ENCODE measurements around the gene GUSB.

Gene GUSB

GRCh38 chr7:65912237-65912636, 69.8 kb downstream of the GUSB start:
- no peaks in the 10 kb centered on the region for H3K9me2 ChIP-seq (replicated peaks; ENCODE audit: control insufficient read depth, low read length)
- H3K27ac ChIP-seq (ENCODE audit: low read depth, low read length): no peak overlapping the region
- no peaks in the 10 kb centered on the region for H3K9me3 ChIP-seq (ENCODE audit: control insufficient read depth, insufficient read depth, low read length)
- peaks cover 6% of the 10 kb centered on the region; the same call in 1 of the 2 replicates for H3F3A ChIP-seq (ENCODE audit: control insufficient read depth, insufficient read depth)
- peaks cover 7% of the 10 kb centered on the region for H3K36me3 ChIP-seq (ENCODE audit: control insufficient read depth, low read length)
- TF ChIP-seq EZH2phosphoT487 (IDR thresholded peaks at IDR 0.05; ENCODE audit: borderline replicate concordance, low read length): no peak
- TF ChIP-seq, protein P1, sequence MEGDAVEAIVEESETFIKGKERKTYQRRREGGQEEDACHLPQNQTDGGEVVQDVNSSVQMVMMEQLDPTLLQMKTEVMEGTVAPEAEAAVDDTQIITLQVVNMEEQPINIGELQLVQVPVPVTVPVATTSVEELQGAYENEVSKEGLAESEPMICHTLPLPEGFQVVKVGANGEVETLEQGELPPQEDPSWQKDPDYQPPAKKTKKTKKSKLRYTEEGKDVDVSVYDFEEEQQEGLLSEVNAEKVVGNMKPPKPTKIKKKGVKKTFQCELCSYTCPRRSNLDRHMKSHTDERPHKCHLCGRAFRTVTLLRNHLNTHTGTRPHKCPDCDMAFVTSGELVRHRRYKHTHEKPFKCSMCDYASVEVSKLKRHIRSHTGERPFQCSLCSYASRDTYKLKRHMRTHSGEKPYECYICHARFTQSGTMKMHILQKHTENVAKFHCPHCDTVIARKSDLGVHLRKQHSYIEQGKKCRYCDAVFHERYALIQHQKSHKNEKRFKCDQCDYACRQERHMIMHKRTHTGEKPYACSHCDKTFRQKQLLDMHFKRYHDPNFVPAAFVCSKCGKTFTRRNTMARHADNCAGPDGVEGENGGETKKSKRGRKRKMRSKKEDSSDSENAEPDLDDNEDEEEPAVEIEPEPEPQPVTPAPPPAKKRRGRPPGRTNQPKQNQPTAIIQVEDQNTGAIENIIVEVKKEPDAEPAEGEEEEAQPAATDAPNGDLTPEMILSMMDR (IDR thresholded peaks at IDR 0.05; ENCODE audit: low read depth, low read length, poor library complexity, severe bottlenecking): no peak
- H3K79me2 ChIP-seq (ENCODE audit: control insufficient read depth, low read length): peaks cover 64% of the 10 kb centered on the region
- H4K20me1 ChIP-seq (ENCODE audit: control insufficient read depth, insufficient read depth, low read depth, low read length): peaks cover 9% of the 10 kb centered on the region; the same call in 1 of the 2 replicates
- no peak overlapping the region for H3K4me3 ChIP-seq (ENCODE audit: low read length)
- H3K27me3 ChIP-seq (ENCODE audit: control insufficient read depth, low read length): no peaks in the 10 kb centered on the region
- peaks cover 15% of the 10 kb centered on the region for H3K4me1 ChIP-seq (ENCODE audit: control insufficient read depth, low read length)
- H3K4me2 ChIP-seq (ENCODE audit: low read length): no peak overlapping the region
